Suprapubic skin (tissue), 4 donors: Measurements from ENCODE around the gene LANCL1.
"Not testable (repeated sequence)": the region's sequence is repeated elsewhere in the genome, so short reads cannot be mapped to it uniquely, and the experiment has no call there.

Experiments used
- POLR2A ChIP-seq, 2 donors: fragments of 450-650 bp; IDR thresholded peaks; one replicate each; pipeline ENCODE4 v1.6.1; 2017; ENCODE audit warnings: antibody characterized with exemption in 2 of 2, mild to moderate bottlenecking in 2 of 2, moderate library complexity in 2 of 2
- POLR2AphosphoS5 ChIP-seq, 3 donors: sonication (generic); formaldehyde crosslinking; IDR thresholded peaks; one replicate each; pipeline ENCODE4 v1.6.1; 2017; ENCODE audit warnings: antibody characterized with exemption in 3 of 3
- TF ChIP-seq, protein P1 (sequence below), 2 donors: fragments of 200-600 bp in 1 of 2; fragments of 450-650 bp in 1 of 2; sonication (generic) in 1 of 2; IDR thresholded peaks; one replicate each; pipeline ENCODE4 v1.5.1; 2016 to 2019; ENCODE audit warnings: antibody characterized with exemption in 2 of 2, mild to moderate bottlenecking in 1 of 2, moderate library complexity in 1 of 2

DNA sequence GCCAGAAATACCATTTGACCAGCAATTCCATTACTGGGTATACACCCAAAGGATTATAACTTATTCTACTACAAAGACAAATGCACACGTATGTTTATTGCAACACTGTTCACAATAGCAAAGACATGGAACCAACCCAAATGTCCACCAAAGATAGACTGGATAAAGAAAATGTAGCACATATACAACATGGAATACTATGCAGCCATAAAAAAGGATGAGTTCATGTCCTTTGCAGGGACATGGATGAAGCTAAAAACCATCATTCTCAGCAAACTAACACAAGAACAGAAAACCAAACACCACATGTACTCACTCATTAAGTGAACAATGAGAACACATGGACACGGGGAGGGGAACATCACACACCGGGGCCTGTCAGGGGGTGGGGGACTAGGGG is 25.6 kb downstream of the LANCL1 start:
- not testable (repeated sequence) for TF ChIP-seq POLR2A, POLR2AphosphoS5 (IDR thresholded peaks at IDR 0.05)
- TF ChIP-seq, protein P1, sequence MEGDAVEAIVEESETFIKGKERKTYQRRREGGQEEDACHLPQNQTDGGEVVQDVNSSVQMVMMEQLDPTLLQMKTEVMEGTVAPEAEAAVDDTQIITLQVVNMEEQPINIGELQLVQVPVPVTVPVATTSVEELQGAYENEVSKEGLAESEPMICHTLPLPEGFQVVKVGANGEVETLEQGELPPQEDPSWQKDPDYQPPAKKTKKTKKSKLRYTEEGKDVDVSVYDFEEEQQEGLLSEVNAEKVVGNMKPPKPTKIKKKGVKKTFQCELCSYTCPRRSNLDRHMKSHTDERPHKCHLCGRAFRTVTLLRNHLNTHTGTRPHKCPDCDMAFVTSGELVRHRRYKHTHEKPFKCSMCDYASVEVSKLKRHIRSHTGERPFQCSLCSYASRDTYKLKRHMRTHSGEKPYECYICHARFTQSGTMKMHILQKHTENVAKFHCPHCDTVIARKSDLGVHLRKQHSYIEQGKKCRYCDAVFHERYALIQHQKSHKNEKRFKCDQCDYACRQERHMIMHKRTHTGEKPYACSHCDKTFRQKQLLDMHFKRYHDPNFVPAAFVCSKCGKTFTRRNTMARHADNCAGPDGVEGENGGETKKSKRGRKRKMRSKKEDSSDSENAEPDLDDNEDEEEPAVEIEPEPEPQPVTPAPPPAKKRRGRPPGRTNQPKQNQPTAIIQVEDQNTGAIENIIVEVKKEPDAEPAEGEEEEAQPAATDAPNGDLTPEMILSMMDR (IDR thresholded peaks at IDR 0.05), result not testable (repeated sequence)
